Karpas-422 (cell line): ENCODE measurements around the gene SMARCD3. TPM values are rescaled to one million over a fixed set of nuclear protein-coding genes. Genes with fewer than 3 reads are reported as not detected.

Experiments used
- DNase-seq: peaks from one replicate; pipeline ENCODE4 v3.0.0-alpha.2; 2015
- H2AFZ ChIP-seq: fragments of 200-600 bp; sonication (generic); 2 replicates; pipeline ENCODE4 v1.6.1; 2014; ENCODE audit warnings: antibody characterized with exemption, low read length, mixed read lengths
- H3K27ac ChIP-seq: fragments of 200-600 bp; sonication (generic); 2 replicates; pipeline ENCODE4 v1.5.1; 2014; ENCODE audit warnings: mild to moderate bottlenecking, low read length, moderate library complexity
- H3K27me3 ChIP-seq: fragments of 200-600 bp; sonication (generic); 2 replicates; pipeline ENCODE4 v1.6.1; 2014; ENCODE audit warnings: low read length, mixed read lengths
- H3K36me3 ChIP-seq: fragments of 200-600 bp; sonication (generic); 2 replicates; pipeline ENCODE4 v1.6.1; 2014; ENCODE audit warnings: low read length, mixed read lengths; ENCODE audit not compliant: insufficient read depth
- H3K4me1 ChIP-seq: fragments of 200-600 bp; sonication (generic); 2 replicates; pipeline ENCODE4 v1.6.1; 2014; ENCODE audit warnings: mild to moderate bottlenecking, low read length, mixed read lengths
- H3K4me2 ChIP-seq: fragments of 200-600 bp; sonication (generic); 2 replicates; pipeline ENCODE4 v1.6.1; 2014; ENCODE audit warnings: low read length, low read depth, mild to moderate bottlenecking; ENCODE audit not compliant: poor library complexity, severe bottlenecking
- H3K4me3 ChIP-seq: fragments of 200-600 bp; sonication (generic); 2 replicates; pipeline ENCODE4 v1.5.1; 2014; ENCODE audit warnings: mild to moderate bottlenecking, antibody characterized with exemption, low read length, mixed read lengths
- H3K79me2 ChIP-seq: fragments of 200-600 bp; sonication (generic); 2 replicates; pipeline ENCODE4 v1.6.1; 2014; ENCODE audit warnings: mild to moderate bottlenecking, low read length, mixed read lengths
- H3K9ac ChIP-seq: fragments of 200-600 bp; sonication (generic); 2 replicates; pipeline ENCODE4 v1.6.0; 2014; ENCODE audit warnings: low read length
- H3K9me2 ChIP-seq: fragments of 200-600 bp; sonication (generic), shearing (Covaris generic); replicated peaks from 2 replicates; pipeline ENCODE4 v1.6.0; 2014; ENCODE audit warnings: mild to moderate bottlenecking, low read length, moderate library complexity; ENCODE audit not compliant: insufficient read depth
- H3K9me3 ChIP-seq: fragments of 300-700, 200-600 bp; sonication (generic); 2 replicates; pipeline ENCODE4 v1.6.1; 2014; ENCODE audit warnings: low read length, mixed read lengths
- H4K20me1 ChIP-seq: fragments of 200-600 bp; sonication (generic); 2 replicates; pipeline ENCODE4 v1.6.1; 2014; ENCODE audit warnings: mild to moderate bottlenecking, antibody characterized with exemption, low read length, low read depth; ENCODE audit not compliant: insufficient read depth
- total RNA-seq: library from RNA; depleted of rRNA; stranded (reverse); fragments of >200 nt; shearing (Covaris generic); gene quantifications from 2 replicates; pipeline ENCODE4 v1.2.3, GENCODE V29; 2014; ENCODE audit warnings: low replicate concordance

SMARCD3 gene
- total RNA-seq, 1 experiment from 2014 or later: 3.2 TPM

- H3K4me1 ChIP-seq: no peaks in the 10 kb centered on the region
- no peaks in the 10 kb centered on the region for H3K9me2 ChIP-seq
- H2AFZ ChIP-seq: no peak overlapping the region
- peaks cover 6% of the 10 kb centered on the region; the same call in 1 of the 2 replicates for H4K20me1 ChIP-seq
- no peaks in the 10 kb centered on the region for H3K9me3 ChIP-seq
- H3K9ac ChIP-seq: no peak overlapping the region
- no peak overlapping the region for H3K4me3 ChIP-seq
- H3K79me2 ChIP-seq: no peaks in the 10 kb centered on the region
- peaks cover 4% of the 10 kb centered on the region; the same call in 1 of the 2 replicates for H3K36me3 ChIP-seq
- H3K4me2 ChIP-seq: no peak overlapping the region
- no peak for DNase-seq
- H3K27me3 ChIP-seq: no peaks in the 10 kb centered on the region
- H3K27ac ChIP-seq: no peak overlapping the region
These were observed 40.1 kb downstream of the SMARCD3 start for GRCh38 chr7:151208253-151208862.

DNA sequence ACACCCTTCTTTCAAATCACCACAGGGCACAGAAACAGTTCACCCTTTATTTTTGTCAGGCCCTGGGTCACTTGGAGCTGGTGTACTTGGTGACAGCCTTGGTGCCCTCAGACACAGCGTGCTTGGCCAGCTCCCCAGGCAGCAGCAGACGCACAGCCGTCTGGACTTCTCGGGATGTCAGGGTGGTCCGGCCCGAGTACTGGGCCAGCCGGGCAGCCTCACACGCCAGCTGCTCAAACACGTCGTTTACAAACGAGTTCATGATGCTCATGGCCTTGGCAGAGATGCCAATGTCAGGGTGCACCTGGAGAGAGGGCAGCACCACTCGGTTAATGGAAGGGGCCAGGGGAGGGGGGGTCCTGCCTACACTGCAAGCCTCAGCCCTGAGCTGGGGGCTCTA, 40.7 kb downstream of the SMARCD3 start:
- Histone ChIP-seq H4K20me1 (peaks cover 6% of the 10 kb centered on the region; the same call in 1 of the 2 replicates), H3K9ac (no peak overlapping the region), H3K4me1 (no peaks in the 10 kb centered on the region), H2AFZ (no peak overlapping the region), H3K36me3 (no peaks in the 10 kb centered on the region), H3K9me3 (no peaks in the 10 kb centered on the region), H3K9me2 (no peaks in the 10 kb centered on the region), H3K4me3 (no peak overlapping the region), H3K4me2 (no peak overlapping the region), H3K27ac (no peak overlapping the region), H3K79me2 (no peaks in the 10 kb centered on the region), H3K27me3 (no peaks in the 10 kb centered on the region)
- DNase-seq: no peak

DNA sequence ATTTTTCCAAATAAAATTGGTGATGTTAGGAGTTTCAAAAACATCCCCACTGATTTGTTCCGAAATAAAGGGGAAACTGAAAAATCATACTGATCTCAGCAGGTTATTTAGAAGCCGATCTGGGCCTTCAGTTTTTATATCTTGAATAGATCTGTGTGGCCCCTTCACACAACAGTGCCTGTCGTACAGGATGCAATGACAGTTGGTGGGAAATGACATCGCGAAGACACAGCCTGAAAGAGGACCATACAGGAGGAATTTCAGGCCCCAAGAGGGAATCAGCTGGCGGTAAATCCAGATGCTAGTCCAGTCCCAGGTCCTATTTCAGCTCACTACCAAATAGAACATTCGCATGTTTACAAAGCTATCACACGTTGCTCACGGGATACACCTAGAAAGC, 41.2 kb downstream of the SMARCD3 start:
- Histone ChIP-seq H3K27me3 (no peaks in the 10 kb centered on the region), H3K79me2 (no peaks in the 10 kb centered on the region), H3K9ac (no peak overlapping the region), H4K20me1 (peaks cover 6% of the 10 kb centered on the region; the same call in 1 of the 2 replicates), H3K4me2 (no peak overlapping the region), H2AFZ (no peak overlapping the region), H3K4me1 (no peaks in the 10 kb centered on the region), H3K9me3 (no peaks in the 10 kb centered on the region), H3K9me2 (no peaks in the 10 kb centered on the region), H3K36me3 (no peaks in the 10 kb centered on the region), H3K4me3 (no peak overlapping the region), H3K27ac (no peak overlapping the region)
- DNase-seq: no peak

- Histone ChIP-seq H3K27ac (no peak overlapping the region), H3K79me2 (no peaks in the 10 kb centered on the region), H3K4me2 (no peak overlapping the region), H3K9ac (no peak overlapping the region), H3K9me3 (no peaks in the 10 kb centered on the region), H2AFZ (no peak overlapping the region), H3K9me2 (no peaks in the 10 kb centered on the region), H3K4me3 (no peak overlapping the region), H3K27me3 (no peaks in the 10 kb centered on the region), H4K20me1 (peaks cover 6% of the 10 kb centered on the region; the same call in 1 of the 2 replicates), H3K36me3 (no peaks in the 10 kb centered on the region), H3K4me1 (no peaks in the 10 kb centered on the region)
- no peak for DNase-seq
These were observed 41.6 kb downstream of the SMARCD3 start for GRCh38 chr7:151206914-151207313.

DNA sequence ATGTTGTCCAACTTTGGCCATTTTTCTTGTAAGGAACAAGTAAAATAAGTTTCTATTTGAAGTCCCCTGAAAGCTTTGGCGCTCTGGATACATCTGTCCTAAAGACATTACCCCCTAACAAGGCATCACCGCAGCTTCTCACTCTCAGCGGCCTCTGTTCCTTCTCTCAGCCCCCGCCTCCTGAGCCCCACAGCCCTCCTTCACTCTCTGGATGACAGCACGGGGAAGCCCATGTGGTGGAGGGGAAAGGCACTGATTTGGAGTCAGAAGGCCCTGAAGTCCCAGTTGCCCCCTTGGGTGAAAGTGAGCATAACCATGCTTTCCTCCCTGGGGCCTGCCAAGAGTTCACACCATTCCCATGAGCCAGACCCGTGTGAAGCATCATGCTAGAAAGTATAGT, 42.8 kb downstream of the SMARCD3 start:
- no peak for DNase-seq
- H4K20me1 ChIP-seq: peaks cover 6% of the 10 kb centered on the region; the same call in 1 of the 2 replicates
- no peaks in the 10 kb centered on the region for H3K79me2 ChIP-seq
- H3K9me2 ChIP-seq: no peaks in the 10 kb centered on the region
- no peaks in the 10 kb centered on the region for H3K36me3 ChIP-seq
- no peaks in the 10 kb centered on the region for H3K27me3 ChIP-seq
- H3K9me3 ChIP-seq: no peaks in the 10 kb centered on the region
- no peak overlapping the region for H3K4me2 ChIP-seq
- no peak overlapping the region for H2AFZ ChIP-seq
- H3K27ac ChIP-seq: no peak overlapping the region
- no peaks in the 10 kb centered on the region for H3K4me1 ChIP-seq
- H3K9ac ChIP-seq: no peak overlapping the region
- no peak overlapping the region for H3K4me3 ChIP-seq

- no peak overlapping the region for H3K27ac ChIP-seq
- no peaks in the 10 kb centered on the region for H3K79me2 ChIP-seq
- no peak for DNase-seq
- H3K4me3 ChIP-seq: no peak overlapping the region
- H3K9ac ChIP-seq: no peak overlapping the region
- no peaks in the 10 kb centered on the region for H3K36me3 ChIP-seq
- H3K4me1 ChIP-seq: no peaks in the 10 kb centered on the region
- H3K9me3 ChIP-seq: no peaks in the 10 kb centered on the region
- 0 out of 2 replicates have a peak, but pooled peaks cover 4% of the 10 kb centered on the region for H4K20me1 ChIP-seq
- H3K27me3 ChIP-seq: no peaks in the 10 kb centered on the region
- no peak overlapping the region for H2AFZ ChIP-seq
- H3K4me2 ChIP-seq: no peak overlapping the region
- H3K9me2 ChIP-seq: no peaks in the 10 kb centered on the region
These were observed 44.0 kb downstream of the SMARCD3 start for GRCh38 chr7:151204383-151205032.

GRCh38 chr7:151202836-151203235, 45.7 kb downstream of the SMARCD3 start:
- no peaks in the 10 kb centered on the region for H3K36me3 ChIP-seq
- H3K4me3 ChIP-seq: no peak overlapping the region
- no peaks in the 10 kb centered on the region for H3K27me3 ChIP-seq
- H4K20me1 ChIP-seq: no peaks in the 10 kb centered on the region
- no peaks in the 10 kb centered on the region for H3K9me3 ChIP-seq
- H3K9me2 ChIP-seq: no peaks in the 10 kb centered on the region
- H2AFZ ChIP-seq: no peak overlapping the region
- H3K4me2 ChIP-seq: no peak overlapping the region
- no peaks in the 10 kb centered on the region for H3K4me1 ChIP-seq
- no peaks in the 10 kb centered on the region for H3K79me2 ChIP-seq
- H3K9ac ChIP-seq: no peak overlapping the region
- H3K27ac ChIP-seq: no peak overlapping the region
- DNase-seq: no peak

DNA sequence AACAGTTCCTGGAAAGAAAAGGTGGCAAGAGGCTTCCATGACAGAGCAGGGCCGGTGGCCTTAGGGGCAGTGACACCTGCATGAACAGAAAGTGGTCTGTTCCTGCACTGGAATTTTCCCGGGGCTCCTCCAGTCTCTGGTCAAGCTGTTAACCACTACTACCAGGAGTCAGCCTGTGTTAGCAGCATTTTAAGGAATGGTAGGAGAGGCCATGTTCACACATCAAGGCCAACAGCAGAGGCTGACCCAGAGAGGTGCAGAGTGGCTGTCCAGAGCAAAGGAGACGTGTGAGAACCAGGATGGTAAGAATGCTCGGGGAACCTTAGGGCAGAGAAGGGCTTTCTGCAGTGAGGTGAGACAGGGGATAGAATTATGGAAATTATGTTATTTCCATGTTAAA, 46.7 kb downstream of the SMARCD3 start:
- H3K4me2 ChIP-seq: no peak overlapping the region
- H3K36me3 ChIP-seq: no peaks in the 10 kb centered on the region
- H3K9me3 ChIP-seq: no peaks in the 10 kb centered on the region
- H3K9ac ChIP-seq: no peak overlapping the region
- H3K4me3 ChIP-seq: no peak overlapping the region
- no peaks in the 10 kb centered on the region for H3K9me2 ChIP-seq
- H3K79me2 ChIP-seq: no peaks in the 10 kb centered on the region
- no peaks in the 10 kb centered on the region for H3K27me3 ChIP-seq
- no peak for DNase-seq
- H3K27ac ChIP-seq: no peak overlapping the region
- no peaks in the 10 kb centered on the region for H3K4me1 ChIP-seq
- no peak overlapping the region for H2AFZ ChIP-seq
- H4K20me1 ChIP-seq: no peaks in the 10 kb centered on the region
